ENCODE data around the gene ACOT7.

ACOT7 gene

GRCh38 chr1:6361124-6361775 lies 32.3 kb downstream of the ACOT7 start:
- no peak for DNase-seq (ENCODE audit: low spot score)

- no peak for DNase-seq (ENCODE audit: low spot score)
Observed at GRCh38 chr1:6360517-6361070, 33.0 kb downstream of the ACOT7 start.

GRCh38 chr1:6360117-6360496 lies 33.5 kb downstream of the ACOT7 start:
- no peak for DNase-seq (ENCODE audit: low spot score)

GRCh38 chr1:6359216-6360116 lies 34.1 kb downstream of the ACOT7 start:
- DNase-seq (ENCODE audit: low spot score): peak; percentile 68

GRCh38 chr1:6358757-6359201 lies 34.8 kb downstream of the ACOT7 start:
- peak; percentile 80 for DNase-seq (ENCODE audit: low spot score)

GRCh38 chr1:6358144-6358624 lies 35.4 kb downstream of the ACOT7 start:
- peak; percentile 12 for DNase-seq (ENCODE audit: low spot score)

- no peak for DNase-seq (ENCODE audit: low spot score)
Observed at GRCh38 chr1:6357243-6357936, 36.2 kb downstream of the ACOT7 start.

GRCh38 chr1:6355621-6356020 lies 37.9 kb downstream of the ACOT7 start:
- DNase-seq (ENCODE audit: low spot score): no peak

GRCh38 chr1:6354659-6355317 lies 38.8 kb downstream of the ACOT7 start:
- no peak for DNase-seq (ENCODE audit: low spot score)

GRCh38 chr1:6353955-6354658 lies 39.5 kb downstream of the ACOT7 start:
- no peak for DNase-seq (ENCODE audit: low spot score)

GRCh38 chr1:6353619-6353954 lies 40.0 kb downstream of the ACOT7 start:
- no peak for DNase-seq (ENCODE audit: low spot score)

GRCh38 chr1:6352138-6352563 lies 41.4 kb downstream of the ACOT7 start:
- no peak for DNase-seq (ENCODE audit: low spot score)

- DNase-seq (ENCODE audit: low spot score): no peak
Observed at GRCh38 chr1:6351480-6352137, 42.0 kb downstream of the ACOT7 start.

- DNase-seq (ENCODE audit: low spot score): no peak
Observed at GRCh38 chr1:6350416-6351088, 43.0 kb downstream of the ACOT7 start.

- no peak for DNase-seq (ENCODE audit: low spot score)
Observed at GRCh38 chr1:6349254-6349943, 44.2 kb downstream of the ACOT7 start.

- peak; percentile 64 for DNase-seq (ENCODE audit: low spot score)
Observed at GRCh38 chr1:6348511-6349191, 44.9 kb downstream of the ACOT7 start.

- peak; percentile 71 for DNase-seq (ENCODE audit: low spot score)
Observed at GRCh38 chr1:6347641-6348487, 45.7 kb downstream of the ACOT7 start.

- DNase-seq (ENCODE audit: low spot score): no peak
Observed at GRCh38 chr1:6345460-6345859, 48.1 kb downstream of the ACOT7 start.

All from CD4-positive, alpha-beta T cell treated with Interleukin-15 for 4 hours (primary cell).